Activated T-helper 17 cell treated with anti-CD3 and anti-CD28 coated beads, Interleukin-2, amount 50 U/mL, for 72 hours (primary cell): Measurements from ENCODE around the gene ST6GAL1. TPM values are rescaled to one million over a fixed set of nuclear protein-coding genes. Genes with fewer than 3 reads are reported as not detected.
"Not testable (repeated sequence)": the region's sequence is repeated elsewhere in the genome, so short reads cannot be mapped to it uniquely, and the experiment has no call there.

Experiments
- ATAC-seq: fragments of 150-1000 bp; cut with Tn5 transposase; replicated peaks from 2 replicates; pipeline ENCODE4 v1.10.0; 2021; ENCODE audit warnings: mild to moderate bottlenecking, moderate library complexity
- H3K27ac Mint-ChIP-seq: one replicate; pipeline ENCODE4 v1.8.0; 2022; ENCODE audit warnings: mixed read lengths
- H3K27me3 Mint-ChIP-seq: one replicate; pipeline ENCODE4 v1.8.0; 2022; ENCODE audit warnings: mixed read lengths
- H3K36me3 Mint-ChIP-seq: one replicate; pipeline ENCODE4 v1.8.0; 2022; ENCODE audit warnings: low read depth, mild to moderate bottlenecking, mixed read lengths
- H3K4me1 Mint-ChIP-seq: one replicate; pipeline ENCODE4 v1.8.0; 2022; ENCODE audit warnings: mixed read lengths
- H3K4me3 Mint-ChIP-seq: one replicate; pipeline ENCODE4 v1.8.0; 2022; ENCODE audit warnings: mild to moderate bottlenecking, mixed read lengths
- H3K9me3 Mint-ChIP-seq: one replicate; pipeline ENCODE4 v1.8.0; 2022; ENCODE audit warnings: mixed read lengths
- total RNA-seq, 2 donors: library from RNA; stranded (reverse); gene quantifications; one replicate each; pipeline ENCODE4 v1.2.3, GENCODE V29; 2022

Gene ST6GAL1
- total RNA-seq, 2 donors from 2014 or later: 68.0 to 77.4 TPM

DNA sequence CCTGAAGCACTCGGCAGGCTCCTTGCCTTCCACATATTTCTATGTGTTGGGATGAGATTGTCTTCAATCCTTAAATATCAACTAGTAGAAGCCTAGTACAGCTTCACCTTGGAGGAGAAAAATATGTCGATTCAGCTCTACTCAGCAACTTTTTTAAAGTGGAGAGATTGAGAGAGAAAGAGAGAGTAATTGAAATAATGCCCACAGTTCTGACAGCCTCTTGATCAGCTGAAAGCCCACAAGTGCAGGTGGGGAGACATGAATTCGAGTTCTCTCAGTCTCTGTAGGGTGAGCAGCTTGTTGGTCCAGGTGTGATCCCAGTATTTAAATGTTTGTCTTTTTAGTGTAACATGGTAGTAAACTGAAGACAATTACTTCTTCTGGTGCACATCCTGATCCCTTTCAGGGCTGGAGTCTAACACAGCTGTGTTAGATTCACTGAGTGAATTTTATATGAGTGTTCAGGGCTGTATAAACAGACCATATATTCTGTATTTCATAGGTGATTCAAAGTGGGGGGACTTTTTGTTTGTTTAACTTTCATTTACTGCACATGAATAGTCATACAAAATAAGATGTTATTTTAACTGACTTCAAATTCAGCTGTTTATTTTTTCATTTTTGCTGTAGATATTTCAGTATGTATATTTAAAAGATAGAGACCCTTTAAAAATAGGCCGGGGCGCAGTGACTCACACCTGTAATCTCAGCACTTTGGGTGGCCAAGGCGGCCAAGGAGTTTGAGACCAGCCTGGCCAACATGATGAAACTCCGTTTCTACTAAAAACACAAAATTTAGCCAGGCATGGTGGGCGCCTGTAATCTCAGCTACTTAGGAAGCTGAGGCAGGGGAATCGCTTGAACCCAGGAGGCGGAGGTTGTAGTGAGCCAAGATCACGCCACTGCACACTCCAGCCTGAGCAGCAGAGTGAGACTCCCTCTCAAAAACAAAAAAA, 64.0 kb downstream of the ST6GAL1 start:
- no peak overlapping the region for H3K4me3 Mint-ChIP-seq
- H3K27ac Mint-ChIP-seq: peak overlapping the region; percentile 55
- peaks cover 36% of the 10 kb centered on the region for H3K4me1 Mint-ChIP-seq
- H3K36me3 Mint-ChIP-seq: peaks cover 39% of the 10 kb centered on the region
- H3K9me3 Mint-ChIP-seq: no peaks in the 10 kb centered on the region
- no peak for ATAC-seq
- H3K27me3 Mint-ChIP-seq: no peaks in the 10 kb centered on the region

DNA sequence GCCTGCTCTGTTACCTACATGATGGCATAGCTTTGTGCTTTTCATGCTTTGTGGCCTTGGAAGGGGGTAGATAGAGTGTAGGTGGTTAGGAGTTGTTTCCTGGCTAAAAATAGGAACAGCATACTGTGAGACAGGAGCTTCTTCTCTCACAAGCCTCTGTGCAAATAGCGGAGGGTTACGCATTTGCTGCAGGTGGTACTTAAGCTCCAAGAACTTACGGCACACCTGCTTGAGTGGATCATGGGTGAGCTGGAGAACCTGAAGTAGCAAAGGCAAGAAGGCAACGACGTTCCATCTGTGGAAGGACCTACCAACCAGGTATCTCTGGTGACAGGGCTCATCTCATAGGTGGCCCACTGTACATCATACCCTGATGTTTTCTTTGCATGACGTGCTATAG, 66.0 kb downstream of the ST6GAL1 start:
- ATAC-seq: no peak
- Mint-ChIP-seq H3K27me3 (no peaks in the 10 kb centered on the region), H3K4me3 (no peak overlapping the region), H3K4me1 (peaks cover 47% of the 10 kb centered on the region), H3K27ac (no peak overlapping the region), H3K9me3 (no peaks in the 10 kb centered on the region), H3K36me3 (peaks cover 37% of the 10 kb centered on the region)

- Mint-ChIP-seq H3K9me3 (no peaks in the 10 kb centered on the region), H3K36me3 (peaks cover 33% of the 10 kb centered on the region), H3K27ac (peak overlapping the region; percentile 59), H3K4me3 (peak overlapping the region; percentile 33), H3K27me3 (no peaks in the 10 kb centered on the region), H3K4me1 (peaks cover 50% of the 10 kb centered on the region)
- no peak for ATAC-seq
Measured at GRCh38 chr3:186997061-186997460, 66.7 kb downstream of the ST6GAL1 start.

- Mint-ChIP-seq H3K9me3 (no peaks in the 10 kb centered on the region), H3K4me1 (peaks cover 55% of the 10 kb centered on the region), H3K4me3 (peak overlapping the region; percentile 33), H3K27me3 (no peaks in the 10 kb centered on the region), H3K27ac (peak overlapping the region; percentile 59), H3K36me3 (peaks cover 34% of the 10 kb centered on the region)
- ATAC-seq: peak; percentile 17
Measured at GRCh38 chr3:186997473-186997939, 67.2 kb downstream of the ST6GAL1 start.

- no peak overlapping the region for H3K4me3 Mint-ChIP-seq
- H3K36me3 Mint-ChIP-seq: peaks cover 30% of the 10 kb centered on the region
Measured at GRCh38 chr3:186998937-186999368, 68.6 kb downstream of the ST6GAL1 start.

GRCh38 chr3:187000711-187001151, 70.4 kb downstream of the ST6GAL1 start:
- ATAC-seq: peak; percentile 88
- no peaks in the 10 kb centered on the region for H3K9me3 Mint-ChIP-seq
- peaks cover 64% of the 10 kb centered on the region for H3K4me1 Mint-ChIP-seq
- H3K27me3 Mint-ChIP-seq: no peaks in the 10 kb centered on the region
- peaks cover 36% of the 10 kb centered on the region for H3K36me3 Mint-ChIP-seq
- peak overlapping the region; percentile 46 for H3K27ac Mint-ChIP-seq
- peak overlapping the region; percentile 64 for H3K4me3 Mint-ChIP-seq

More at GRCh38 chr3:186998937-186999368, 68.6 kb downstream of the ST6GAL1 start:
- Mint-ChIP-seq H3K9me3 (no peaks in the 10 kb centered on the region), H3K27me3 (no peaks in the 10 kb centered on the region), H3K4me1 (peaks cover 57% of the 10 kb centered on the region), H3K27ac (no peak overlapping the region)
- ATAC-seq: no peak

DNA sequence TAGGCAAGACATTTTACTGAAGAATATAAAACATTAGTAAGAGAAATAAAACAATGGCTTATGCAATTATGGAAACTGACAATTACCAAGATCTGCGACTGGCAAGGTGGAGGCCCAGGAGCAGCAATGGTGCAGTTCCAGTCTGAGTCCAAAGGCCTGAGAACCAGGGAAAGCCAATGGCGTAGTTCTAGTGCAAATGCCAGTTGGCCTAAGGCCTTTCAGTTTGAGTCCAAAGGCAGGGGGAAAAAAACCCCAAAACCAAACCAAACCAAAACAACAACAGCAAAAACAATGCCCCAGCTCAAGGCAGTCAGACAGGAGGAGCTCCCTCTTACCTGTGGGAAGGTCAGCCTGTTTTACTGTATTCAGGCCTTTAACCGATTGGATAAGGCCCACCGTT, 72.6 kb downstream of the ST6GAL1 start:
- Mint-ChIP-seq H3K27me3 (no peaks in the 10 kb centered on the region), H3K27ac (no peak overlapping the region), H3K9me3 (peaks cover 2% of the 10 kb centered on the region), H3K4me3 (no peak overlapping the region), H3K4me1 (peaks cover 66% of the 10 kb centered on the region), H3K36me3 (peaks cover 40% of the 10 kb centered on the region)
- ATAC-seq: no peak

DNA sequence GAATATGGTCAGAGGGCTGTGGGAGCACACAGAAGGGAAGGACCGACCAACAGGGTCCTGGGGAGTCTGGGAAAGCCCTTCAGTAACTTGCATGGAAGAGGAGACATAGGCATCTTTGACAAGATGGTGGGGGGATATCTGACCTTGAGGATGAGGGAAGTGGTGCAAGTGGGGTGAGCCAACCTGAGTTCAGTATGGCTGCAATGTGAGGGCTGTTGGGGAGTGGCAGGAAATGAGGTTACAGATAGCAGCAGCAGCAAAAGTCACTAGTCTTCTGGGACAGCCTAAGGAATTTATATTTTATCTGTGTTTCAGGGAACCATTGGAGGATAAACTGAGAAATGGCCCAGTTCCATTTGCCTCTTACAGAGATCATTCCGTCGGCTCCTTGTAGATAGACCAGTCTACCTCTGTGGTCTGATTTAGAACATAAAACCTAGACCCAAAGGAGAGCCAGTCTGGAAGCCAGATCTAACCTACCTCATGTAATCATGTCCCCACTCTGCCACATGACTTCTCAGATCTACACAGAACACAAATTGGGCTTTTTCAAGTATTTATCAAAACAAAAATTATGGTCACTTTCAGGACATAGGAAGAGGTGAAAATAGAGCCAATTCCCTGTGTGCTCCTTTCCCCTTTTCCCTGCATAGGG, 75.6 kb downstream of the ST6GAL1 start:
- Mint-ChIP-seq H3K4me1 (peaks cover 51% of the 10 kb centered on the region), H3K9me3 (peaks cover 6% of the 10 kb centered on the region), H3K36me3 (peaks cover 40% of the 10 kb centered on the region), H3K27ac (peak overlapping the region; percentile 25), H3K27me3 (no peaks in the 10 kb centered on the region), H3K4me3 (peak overlapping the region; percentile 47)
- ATAC-seq: no peak

DNA sequence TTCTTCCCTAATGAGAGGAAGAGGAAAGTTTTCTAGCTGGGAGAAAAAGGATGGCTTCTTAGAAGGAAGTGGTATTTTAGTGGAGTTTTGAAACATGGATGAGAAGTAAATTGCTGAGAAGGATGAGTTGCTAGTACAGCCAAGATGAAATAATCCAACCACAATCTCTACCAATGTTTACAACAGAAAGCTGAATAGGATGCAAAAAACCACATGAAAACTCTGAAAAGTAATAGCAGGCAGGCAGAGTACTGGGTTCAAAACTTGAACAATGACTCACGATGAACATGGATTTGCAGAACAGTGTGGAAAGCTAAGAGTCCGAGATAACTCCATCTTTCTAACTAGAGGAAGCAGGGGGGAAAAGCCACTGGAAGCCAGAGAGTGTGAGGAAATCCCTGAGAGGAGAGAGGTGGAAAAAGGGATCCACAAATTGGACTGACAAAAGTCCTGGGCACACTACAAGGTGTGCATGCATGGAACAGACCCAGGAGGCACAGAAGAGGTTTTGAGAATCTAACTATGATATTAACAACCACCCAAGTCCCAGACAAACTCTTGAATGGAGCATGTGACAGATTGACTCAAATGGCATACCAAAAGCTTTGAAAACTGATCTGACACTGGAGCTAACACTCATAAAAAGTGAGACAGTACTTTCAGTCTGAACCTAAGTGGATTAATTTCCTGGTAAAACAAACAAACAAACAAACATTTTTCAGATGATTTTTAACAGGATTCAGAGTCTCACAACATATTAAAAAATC, 76.7 kb downstream of the ST6GAL1 start:
- ATAC-seq: peak; percentile 93
- peak overlapping the region; percentile 62 for H3K27ac Mint-ChIP-seq
- H3K4me1 Mint-ChIP-seq: peaks cover 48% of the 10 kb centered on the region
- H3K9me3 Mint-ChIP-seq: peaks cover 6% of the 10 kb centered on the region
- peak overlapping the region; percentile 47 for H3K4me3 Mint-ChIP-seq
- H3K36me3 Mint-ChIP-seq: peaks cover 36% of the 10 kb centered on the region
- no peaks in the 10 kb centered on the region for H3K27me3 Mint-ChIP-seq

DNA sequence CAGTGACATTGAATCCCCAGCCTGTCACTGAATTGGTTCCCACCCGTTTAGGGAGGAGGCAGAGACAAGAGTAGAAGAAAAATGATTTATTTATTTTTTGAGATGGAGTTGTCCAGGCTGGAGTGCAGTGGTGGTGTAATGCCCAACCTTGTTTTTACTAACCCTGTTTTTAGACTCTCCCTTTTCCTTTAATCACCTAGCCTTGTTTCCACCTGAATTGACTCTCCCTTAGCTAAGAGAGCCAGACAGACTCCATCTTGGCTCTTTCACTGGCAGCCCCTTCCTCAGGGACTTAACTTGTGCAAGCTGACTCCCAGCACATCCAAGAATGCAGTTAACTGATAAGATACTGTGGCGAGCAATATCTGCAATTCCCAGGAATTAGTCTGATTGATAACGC, 80.1 kb downstream of the ST6GAL1 start:
- peaks cover 30% of the 10 kb centered on the region for H3K36me3 Mint-ChIP-seq
- not testable (repeated sequence) for ATAC-seq, H3K4me3 Mint-ChIP-seq, H3K27ac Mint-ChIP-seq, H3K27me3 Mint-ChIP-seq, H3K9me3 Mint-ChIP-seq
- peaks cover 46% of the 10 kb centered on the region for H3K4me1 Mint-ChIP-seq

GRCh38 chr3:187011915-187012314, 81.6 kb downstream of the ST6GAL1 start:
- Mint-ChIP-seq H3K4me3 (peak overlapping the region; percentile 72), H3K36me3 (peaks cover 21% of the 10 kb centered on the region), H3K27ac (peak overlapping the region; percentile 73), H3K4me1 (peaks cover 43% of the 10 kb centered on the region), H3K9me3 (peaks cover 6% of the 10 kb centered on the region), H3K27me3 (no peaks in the 10 kb centered on the region)
- ATAC-seq: no peak

DNA sequence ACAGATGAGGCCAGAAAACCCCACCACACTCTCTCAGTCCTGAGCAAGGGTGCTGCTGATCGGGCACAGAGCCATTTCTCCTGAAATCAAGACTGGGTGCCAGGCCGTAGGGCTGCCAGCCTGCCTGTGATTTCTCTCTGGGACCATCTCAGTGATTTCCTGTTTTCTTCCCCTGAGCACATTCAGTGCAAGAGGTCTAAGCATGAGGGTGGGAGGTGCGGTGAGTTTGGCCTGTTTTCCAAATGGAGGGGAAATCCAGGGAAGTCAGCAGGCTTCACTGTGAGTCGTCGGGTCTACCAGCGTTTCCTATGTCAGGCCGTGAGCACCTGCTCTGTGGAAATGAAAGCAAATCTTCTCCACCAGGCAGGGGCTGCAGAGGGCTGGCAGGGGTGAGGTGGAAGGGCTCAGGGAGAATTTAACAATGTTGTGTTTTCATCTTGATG, 82.3 kb downstream of the ST6GAL1 start:
- no peaks in the 10 kb centered on the region for H3K27me3 Mint-ChIP-seq
- H3K9me3 Mint-ChIP-seq: peaks cover 6% of the 10 kb centered on the region
- H3K4me1 Mint-ChIP-seq: peaks cover 38% of the 10 kb centered on the region
- H3K36me3 Mint-ChIP-seq: peaks cover 14% of the 10 kb centered on the region
- H3K27ac Mint-ChIP-seq: peak overlapping the region; percentile 73
- peak; percentile 74 for ATAC-seq
- peak overlapping the region; percentile 72 for H3K4me3 Mint-ChIP-seq

DNA sequence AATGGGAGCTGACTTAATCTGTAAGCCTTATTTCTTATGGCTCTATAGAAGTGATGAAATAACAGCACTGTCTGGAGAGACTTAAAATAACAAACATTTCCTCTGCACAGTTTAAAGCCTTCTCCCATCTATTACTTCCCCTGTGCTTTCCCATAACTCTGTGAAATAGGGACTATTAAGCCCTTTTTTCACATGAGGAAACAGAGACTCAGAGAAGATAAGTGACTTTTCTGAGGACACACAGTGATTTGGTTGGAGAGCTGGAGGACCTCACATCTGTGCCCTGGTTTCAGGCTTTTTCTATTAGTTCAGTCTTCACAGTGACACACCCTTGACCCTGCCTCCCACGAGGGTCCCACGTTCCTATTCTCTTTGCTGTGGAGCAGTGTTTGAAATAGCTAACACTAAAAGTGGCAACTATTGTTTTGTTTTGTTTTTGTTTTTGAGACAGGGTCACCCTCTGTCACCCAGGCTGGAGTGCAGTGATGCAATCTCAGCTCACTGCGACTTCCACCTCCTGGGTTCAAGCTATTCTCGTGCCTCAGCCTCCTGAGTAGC, 82.9 kb downstream of the ST6GAL1 start:
- Mint-ChIP-seq H3K36me3 (peaks cover 8% of the 10 kb centered on the region), H3K4me1 (peaks cover 32% of the 10 kb centered on the region), H3K27me3 (no peaks in the 10 kb centered on the region), H3K4me3 (peak overlapping the region; percentile 72), H3K27ac (peak overlapping the region; percentile 73), H3K9me3 (peaks cover under 1% of the 10 kb centered on the region)
- no peak for ATAC-seq

DNA sequence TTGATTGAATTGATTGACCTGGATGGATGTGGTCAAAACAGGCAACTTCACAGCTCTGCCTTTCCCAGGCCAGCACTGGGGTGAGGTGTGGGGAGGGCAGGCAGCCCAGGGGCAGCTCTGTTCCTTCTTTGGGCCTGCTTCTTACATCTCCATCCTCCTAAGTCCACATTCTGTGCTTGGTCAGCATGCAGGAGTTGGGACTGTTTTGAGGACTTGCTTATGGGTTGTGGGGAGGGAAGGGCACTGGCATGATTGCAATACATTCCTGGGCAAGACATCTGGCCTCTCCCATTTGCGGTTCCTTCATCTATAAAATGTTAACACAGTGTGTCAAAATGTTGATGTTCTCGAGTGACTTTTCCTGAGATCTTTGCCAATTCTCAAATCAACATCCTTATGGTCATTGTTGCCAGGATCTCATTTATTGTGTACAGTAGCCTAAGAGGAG, 84.1 kb downstream of the ST6GAL1 start:
- Mint-ChIP-seq H3K27ac (no peak overlapping the region), H3K9me3 (no peaks in the 10 kb centered on the region), H3K4me3 (no peak overlapping the region), H3K4me1 (peaks cover 36% of the 10 kb centered on the region), H3K27me3 (no peaks in the 10 kb centered on the region), H3K36me3 (peaks cover 12% of the 10 kb centered on the region)
- ATAC-seq: no peak
